DMS53 (cell line): ENCODE measurements around the gene SLC46A3.
"Not testable (repeated sequence)": the region's sequence is repeated elsewhere in the genome, so short reads cannot be mapped to it uniquely, and the experiment has no call there.

Experiments used
- DNase-seq: peaks from one replicate; lab custom pipeline; 2025; lab: John Stamatoyannopoulos, UW

Gene SLC46A3

DNA sequence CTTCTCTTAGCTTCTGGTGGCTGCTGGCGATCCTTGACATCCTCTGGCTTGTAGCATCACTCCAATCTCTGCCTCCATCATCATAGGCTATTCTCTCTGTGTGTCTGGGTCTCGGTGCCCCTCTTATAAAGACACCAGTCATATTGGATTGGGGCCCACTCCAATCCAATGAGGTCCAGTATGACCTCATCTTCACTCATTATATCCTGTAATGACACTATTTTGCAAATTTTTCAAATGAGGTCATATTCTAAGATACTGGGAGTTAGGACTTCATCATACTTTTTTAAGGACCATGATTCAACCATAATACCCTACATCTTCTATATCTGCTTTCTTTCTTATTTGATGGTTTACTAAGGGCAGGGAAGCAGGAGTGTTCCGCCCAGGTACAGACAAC is 12.0 kb upstream of the SLC46A3 start:
- no peak for DNase-seq

DNA sequence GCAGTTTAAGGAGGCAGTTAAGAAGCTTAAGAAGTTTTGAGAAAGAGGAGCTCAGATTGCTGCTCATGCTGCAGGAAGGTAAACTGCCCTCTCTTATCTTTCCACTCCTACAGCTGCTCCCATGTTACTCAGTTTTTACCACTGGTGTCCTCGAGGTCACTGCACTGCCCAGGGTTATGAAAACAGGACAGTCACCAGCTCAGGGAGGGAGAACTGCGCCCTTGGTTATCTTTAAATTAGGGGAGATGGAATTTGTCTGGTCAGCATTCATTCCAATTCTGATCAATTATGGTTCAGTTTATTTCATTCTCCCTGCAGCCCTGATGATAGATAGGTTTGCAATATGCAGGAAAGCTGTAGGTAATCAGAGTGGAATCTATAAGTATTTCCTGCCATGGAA is 10.8 kb upstream of the SLC46A3 start:
- DNase-seq = no peak

DNA sequence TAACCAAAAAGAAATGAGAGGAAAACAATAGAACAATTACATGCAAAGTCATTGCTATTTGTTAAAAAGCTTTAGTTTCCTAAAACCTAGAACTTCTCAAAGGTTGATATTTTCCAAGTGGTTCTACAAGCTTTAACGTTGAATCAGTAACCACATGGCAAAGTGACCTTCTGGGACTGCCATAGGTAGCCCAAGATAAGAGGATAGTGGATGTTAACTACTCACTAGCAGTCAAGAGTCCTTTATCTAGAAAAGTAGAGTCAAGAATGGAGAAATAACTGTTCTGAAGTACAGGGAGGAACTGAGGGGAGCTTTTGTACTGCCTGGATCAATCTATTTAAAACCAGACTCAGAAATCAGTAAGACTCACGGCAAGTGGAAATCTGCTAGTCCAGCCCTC is 9.9 kb upstream of the SLC46A3 start:
- no peak for DNase-seq

DNA sequence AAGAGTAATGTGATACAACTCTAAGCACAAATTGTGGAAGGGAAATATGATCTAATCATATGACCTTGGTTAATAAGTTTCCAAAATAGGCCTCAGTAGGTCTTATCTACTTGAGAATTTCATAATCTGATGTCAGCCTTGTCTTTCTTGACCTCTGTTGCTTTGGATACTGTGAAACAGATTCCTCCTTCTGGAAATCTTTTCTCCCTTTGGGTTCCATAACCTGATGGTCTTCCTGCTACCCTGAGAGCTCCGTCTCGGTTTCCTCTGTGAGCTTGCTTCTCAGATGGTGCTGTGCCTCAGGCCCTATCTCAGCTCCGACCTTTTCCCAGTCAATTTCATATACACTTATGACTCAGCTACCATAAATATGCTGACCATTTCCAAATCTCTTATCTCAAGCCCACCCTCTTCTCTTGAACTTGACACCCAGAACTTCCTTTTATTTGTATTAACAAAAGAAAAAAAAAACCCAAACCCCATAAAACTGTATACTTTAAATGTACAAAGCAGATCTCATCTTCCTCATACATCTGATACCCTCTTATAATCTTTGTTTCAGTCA is 6.4 kb upstream of the SLC46A3 start:
- no peak for DNase-seq

DNA sequence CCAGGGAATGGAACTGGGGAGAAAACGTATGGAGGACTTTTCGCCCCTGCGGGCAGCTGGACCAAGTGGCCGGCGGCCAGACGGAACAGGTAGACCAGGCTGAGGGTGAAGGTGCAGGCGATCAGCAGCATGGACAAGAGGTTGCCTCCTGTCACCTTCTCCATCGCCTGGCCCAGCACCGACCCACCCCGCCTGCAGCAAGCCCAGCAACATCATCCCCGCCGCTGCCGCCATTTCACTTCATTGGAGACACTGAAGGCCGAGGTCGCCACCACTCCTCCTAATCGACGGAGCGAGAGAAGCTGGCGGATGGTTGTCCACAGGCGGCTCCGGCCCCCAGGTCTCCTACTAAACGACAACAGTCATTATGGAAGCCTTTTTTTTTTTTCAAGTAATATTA is 5.0 kb upstream of the SLC46A3 start:
- DNase-seq = no peak

DNA sequence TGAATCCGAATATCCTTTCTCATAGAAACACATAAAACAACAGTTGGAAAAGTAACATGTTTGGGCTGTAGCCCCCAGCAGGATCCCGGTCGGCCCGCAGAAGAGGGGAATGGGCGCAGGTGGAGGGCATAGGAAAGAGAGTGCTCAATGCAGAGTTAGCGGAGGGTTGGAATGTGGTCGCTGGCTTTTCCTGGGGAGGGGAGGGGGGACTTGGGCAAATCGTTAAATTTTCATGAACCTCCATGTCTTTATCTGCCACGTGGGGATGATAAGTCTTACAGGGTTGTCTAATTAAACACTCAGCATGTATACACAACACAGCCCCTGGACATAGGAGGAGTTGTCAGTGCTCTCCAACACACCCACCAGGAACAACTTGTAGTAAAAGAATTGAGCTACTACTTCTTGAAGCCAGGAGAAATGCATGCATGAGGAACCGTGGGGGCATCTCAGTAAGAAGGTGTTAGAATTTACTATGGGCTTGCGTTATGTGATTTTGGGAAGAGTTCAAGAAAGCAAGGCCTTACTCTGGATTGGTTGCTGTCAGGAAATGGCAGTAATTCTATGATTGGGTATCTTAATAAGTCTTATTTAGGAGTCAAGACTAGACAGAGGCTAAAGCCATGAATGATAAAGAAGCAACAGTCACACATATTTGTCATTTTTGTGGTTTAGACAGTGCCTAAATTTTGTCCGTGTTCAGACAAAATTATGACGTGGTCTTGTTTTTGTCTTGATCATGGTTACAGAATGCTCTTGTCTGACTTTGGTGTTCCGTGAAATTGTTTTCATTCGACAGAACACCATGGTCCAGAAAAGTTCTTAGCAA is 671 bp upstream of the SLC46A3 start:
- DNase-seq = no peak

DNA sequence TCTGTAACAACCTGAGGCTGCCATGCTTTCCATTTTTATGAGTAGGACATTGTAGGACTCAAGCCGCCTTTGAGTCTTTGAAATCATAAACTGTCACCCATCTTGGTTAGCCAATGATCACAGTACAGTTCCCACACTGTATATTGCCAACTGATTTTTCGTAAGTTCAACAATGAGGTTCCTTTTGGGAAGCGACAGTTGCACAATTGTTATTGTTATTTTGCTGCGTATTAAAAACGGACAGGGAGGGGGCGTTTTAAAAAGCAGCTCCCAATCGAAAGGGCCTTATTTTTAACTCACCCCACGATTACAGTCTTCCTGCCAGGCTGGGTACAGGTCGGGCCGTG is 601 bp downstream of the SLC46A3 start:
- DNase-seq = no peak

DNA sequence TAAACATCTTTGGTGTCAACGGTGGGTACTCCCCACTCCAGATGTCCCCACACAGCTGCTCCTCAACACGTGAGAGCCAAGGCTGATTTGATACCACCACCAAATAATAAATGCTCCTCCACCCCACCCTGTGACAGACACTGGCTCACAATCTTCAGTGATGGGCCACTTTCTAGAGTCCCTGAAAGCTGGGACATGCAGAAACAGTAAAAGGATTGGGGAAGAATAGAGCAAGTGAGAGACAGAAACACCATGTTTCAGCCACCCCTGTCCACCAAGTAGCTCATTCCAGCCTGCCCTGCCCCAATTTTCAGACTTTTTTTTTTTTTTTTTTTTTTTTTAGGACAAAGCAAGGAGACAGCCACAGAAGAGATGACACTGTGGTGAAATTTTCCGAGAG is 1.6 kb downstream of the SLC46A3 start:
- no peak for DNase-seq

DNA sequence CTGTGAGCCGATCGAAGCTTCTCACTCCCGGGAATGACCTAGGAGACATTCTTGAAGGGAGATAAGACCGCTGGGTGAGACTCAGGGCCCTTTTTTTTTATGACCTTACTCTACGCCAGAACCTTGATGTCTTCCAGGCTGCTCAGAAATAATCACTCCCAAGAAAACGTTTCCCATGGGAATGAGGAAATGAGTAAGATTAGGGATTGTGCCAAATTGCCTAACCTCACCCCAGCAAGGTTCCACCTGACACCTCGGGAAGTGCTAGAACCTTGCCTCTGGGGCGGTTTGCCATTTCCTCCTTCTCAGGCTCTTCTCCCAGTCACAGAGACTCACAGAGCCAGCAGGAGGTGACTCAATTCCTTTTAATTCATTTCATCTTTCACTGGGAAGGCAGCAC is 2.3 kb downstream of the SLC46A3 start:
- DNase-seq = no peak

DNA sequence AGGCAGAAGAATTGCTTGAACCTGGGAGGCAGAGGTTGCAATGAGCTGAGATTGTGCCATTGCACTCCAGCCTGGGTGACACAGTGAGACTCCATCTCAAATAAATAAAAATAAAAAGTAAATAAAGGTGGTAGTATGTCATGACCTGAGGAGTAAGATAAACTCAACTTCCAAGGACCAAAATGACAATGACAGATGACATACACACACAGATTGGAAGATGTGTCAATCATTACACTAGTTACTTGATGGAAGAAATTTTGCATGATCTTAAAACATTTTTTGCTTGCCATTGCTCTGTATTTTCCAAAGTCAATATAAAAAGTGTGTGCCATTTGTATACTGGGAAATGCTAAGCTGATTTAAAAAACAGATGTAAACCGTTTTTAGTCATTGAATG is 4.1 kb downstream of the SLC46A3 start:
- no peak for DNase-seq

DNA sequence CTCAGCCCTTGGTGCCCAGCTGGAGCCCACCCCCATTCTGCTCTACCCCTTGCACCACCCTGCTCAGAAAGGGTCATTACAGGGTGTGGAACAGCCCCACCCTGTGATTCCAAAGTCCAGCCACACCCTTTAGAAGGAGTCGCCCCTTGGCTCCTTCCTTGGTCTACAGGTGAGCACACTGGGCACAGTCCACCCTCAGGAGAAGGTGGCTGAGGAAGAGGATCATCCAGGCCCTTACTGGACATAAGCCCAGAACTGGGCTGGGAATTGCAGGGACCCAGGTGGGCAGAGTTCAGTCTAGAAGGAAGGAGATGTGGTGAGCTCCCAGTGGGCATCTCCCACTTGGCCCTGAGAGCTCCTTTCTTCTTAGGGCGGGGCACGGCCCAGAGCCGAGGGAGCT is 8.6 kb downstream of the SLC46A3 start:
- DNase-seq = no peak

DNA sequence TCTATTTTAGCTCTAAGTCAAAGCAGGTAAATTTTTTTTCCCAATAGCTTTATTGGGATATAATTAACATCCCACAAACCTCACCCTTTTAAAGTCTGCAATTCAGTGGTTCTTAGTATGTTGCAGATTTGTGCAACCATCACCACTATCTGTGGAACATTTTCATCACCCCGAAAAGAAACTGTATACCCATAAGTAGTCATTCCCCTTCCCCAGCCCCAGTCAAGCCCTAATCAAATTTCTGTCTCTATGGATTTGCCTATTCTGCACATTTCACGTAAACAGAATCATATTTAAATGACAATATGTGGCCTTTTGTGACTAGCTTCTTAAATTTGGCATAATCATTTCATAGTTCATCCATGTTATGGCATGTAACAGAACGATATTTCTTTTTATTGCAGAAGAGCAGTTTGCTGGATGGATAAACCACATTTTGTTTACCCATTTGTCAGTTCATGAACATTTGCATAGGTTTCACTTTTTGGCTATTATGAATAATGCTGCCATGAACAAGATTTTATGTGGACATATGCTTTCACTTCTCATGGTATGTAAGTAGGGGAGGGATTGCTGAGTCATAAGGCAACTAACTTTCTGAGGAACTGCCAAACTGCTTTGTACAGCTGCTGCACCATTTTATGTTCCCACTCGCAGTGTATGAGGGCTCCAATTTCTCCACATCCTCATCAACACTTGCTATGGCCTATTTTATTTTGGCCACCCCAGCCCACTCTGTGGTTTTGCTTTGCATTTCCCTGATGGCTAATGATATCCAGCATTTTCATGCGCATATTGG is 10.9 kb downstream of the SLC46A3 start:
- DNase-seq = peak; percentile 18

DNA sequence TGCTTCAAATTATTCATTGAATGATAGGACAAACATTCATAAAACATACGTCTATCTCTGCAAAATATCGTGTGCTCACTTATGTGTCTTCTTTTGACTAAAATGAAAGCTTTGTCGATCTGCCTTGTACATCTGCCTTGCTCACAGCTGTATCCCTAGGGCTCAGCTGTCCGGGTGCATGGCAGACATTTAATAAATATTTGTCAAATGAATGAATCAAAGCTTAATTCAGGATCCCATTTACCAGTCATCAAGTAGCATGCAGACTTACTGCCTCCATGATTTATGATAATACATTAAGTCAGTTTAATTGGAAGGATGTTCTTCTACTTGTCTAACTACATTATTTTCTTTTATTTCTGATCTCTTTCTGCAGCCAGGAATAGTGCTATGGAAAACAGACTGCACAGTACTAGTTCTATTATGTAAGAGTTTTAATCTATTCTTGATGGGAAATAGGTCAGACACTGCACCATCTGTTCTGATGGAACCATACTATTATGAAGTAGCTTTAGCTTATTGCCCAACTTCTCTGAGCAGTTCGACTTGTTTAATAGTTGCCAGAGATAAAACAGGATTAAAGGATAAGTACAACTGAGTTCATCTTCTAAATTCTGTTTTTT is 13.2 kb downstream of the SLC46A3 start:
- DNase-seq = no peak

DNA sequence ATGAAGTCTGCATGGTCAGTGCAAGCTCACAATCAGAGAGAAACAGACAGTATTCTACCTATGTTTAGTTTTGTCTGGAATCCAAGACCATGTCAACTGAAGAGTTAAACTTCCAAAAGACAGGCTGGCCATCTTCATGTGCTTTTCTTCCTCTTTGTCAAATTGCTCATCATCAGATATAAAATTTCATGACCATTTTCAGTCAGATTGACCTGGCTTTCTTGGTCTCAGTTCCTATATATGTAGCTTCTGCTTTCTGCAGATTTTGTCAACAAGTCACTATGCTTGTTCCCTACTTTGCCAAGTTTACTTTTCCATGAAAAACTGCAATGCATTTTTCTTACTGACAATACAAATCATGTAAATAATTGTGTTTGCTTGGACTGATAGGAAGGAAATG is 13.9 kb downstream of the SLC46A3 start:
- DNase-seq = no peak

DNA sequence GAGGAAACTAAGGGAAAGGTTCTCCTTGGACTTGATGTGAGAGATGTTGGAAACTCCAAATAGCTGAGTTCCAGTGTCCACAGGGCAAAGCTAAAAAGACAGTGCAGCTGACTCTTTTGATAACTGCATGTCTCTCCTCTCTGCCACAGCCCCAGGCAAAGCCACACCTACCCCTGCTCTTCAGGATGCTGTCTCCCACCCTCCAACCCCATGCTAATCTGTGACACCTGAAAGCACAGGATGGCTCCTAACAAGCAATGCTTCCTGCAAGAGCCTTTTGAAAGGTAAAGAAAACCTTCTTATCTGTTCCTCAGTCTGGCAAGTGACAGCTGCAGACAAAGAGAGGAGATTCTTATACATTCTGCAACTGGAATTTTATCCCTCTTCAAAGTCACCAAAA is 14.5 kb downstream of the SLC46A3 start:
- no peak for DNase-seq

DNA sequence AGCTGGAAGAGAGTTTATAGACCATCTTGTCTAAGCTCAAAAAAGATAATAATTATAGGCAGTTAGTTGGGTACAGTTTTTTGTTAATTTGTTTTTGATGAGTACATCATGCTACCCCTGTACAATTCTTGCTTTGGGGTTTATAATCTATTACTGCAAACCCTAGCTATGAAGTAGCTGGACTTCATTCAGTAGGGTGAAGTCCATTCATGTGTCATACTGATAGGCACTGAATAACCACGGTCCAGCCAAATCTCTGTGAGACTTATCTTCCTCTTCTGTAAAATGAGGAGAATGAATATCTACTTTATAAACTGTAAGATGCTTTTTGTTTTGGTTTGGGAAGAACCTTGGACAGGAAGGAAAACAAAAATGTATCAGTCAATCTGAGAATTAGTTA is 19.5 kb downstream of the SLC46A3 start:
- DNase-seq = no peak

DNA sequence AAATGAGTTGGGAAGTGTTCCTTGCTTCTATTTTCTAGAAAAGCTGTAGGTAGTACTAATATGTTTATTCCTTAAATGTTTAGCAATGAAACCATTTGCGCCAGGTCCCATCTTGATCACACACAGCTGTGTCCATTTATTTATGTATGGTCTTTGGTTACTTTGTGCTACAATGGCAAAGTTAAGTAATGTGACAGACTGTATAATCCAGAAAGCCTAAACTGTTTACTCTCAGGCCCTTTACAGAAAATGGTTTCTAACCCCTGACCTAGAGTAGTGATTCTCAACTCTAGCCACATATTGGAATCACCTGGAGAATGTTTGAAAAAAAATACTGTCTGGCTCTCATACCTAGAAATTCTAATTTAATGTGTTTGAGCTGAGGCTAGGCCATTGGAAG is 21.3 kb downstream of the SLC46A3 start:
- DNase-seq = no peak

DNA sequence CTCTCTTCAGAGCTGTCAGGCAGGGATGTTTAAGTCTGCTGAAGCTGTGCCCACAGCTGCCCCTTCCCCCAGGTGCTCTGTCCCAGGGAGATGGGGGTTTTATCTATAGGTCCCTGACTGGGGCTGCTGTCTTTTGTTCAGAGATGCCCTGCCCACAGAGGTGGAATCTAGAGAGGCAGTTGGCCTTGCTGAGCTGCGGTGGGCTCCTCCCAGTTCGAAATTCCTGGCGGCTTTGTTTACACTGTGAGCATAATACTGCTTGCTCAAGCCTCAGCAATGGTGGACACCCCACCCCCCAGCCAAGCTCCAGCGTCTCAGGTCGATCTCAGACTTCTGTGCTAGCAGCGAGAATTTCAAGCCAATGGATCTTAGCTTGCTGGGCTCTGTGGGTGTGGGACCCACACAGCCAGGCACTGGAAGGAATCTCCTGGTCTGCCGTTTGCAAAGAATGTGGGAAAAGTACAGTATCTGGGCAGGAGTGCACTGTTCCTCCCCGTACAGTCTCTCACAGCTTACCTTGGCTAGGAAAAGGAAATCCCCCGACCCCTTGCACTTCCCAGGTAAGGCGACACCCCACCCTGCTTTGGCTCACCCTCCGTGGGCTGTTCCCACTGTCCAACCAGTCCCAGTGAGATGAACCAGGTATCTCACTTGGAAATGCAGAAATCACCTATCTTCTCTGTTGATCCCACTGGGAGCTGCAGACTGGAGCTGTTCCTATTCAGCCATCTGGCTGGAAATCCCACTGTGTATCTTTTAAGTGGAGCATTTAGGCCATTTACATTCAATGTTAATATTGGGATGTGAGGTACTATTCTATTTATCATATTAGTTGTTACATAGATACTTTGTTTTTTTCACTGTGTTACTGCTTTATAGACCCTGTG is 24.9 kb downstream of the SLC46A3 start:
- DNase-seq = not testable (repeated sequence)

DNA sequence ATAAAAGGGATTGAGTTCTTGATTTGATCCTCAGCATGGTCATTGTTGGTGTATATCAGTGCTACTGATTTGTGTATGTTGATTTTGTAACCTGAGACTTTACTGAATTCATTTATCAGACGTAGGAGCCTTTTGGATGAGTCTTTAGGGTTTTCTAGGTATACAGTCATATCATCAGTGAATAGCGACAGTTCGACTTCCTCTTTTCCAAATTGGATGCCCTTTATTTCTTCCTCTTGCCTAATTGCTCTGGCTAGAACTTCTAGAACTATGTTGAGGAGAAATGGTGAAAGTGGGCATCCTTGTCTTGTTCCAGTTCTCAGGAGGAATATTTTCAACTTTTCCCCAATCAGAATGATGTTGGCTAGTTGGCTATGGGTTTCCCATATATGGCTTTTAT is 32.9 kb downstream of the SLC46A3 start:
- DNase-seq = peak; percentile 17

DNA sequence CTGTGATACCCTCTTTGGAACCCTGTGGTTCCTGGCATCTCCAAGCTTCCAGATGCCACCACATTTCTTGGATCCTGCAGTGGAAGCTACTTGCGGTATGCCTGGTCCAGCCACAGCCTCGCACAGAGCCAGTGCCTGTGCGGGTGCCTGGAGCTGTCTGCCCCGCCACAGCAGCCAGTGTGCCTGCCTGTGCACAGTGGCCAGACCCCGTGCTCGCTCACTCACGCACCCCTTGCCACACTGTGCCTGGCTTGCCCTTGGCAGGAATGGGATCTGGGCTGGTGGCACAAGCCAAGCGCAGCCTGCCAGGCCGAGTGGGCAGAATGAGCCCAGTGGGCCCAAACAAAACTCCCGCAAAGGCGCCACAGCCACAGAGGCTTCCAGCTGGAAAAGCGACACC is 33.7 kb downstream of the SLC46A3 start:
- no peak for DNase-seq

DNA sequence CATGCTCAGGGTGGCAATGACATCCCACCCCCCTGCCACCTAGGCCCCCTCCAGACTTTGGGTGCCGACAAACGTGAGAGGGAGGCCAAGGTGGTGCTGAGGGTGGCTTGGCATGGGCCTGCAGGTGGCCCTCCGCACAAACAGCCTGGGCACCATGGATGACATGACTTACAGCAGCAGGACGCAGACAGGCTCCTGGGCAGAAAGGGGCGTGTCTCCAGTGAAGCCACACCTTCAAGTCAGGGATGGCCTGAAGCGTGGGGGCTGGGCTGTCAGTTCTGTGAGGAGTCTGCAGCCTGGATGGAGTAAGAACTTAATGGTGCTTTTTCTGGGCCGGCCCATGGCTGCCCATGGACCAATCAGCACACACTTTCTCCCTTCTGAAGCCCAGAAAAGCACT is 34.5 kb downstream of the SLC46A3 start:
- DNase-seq = no peak

DNA sequence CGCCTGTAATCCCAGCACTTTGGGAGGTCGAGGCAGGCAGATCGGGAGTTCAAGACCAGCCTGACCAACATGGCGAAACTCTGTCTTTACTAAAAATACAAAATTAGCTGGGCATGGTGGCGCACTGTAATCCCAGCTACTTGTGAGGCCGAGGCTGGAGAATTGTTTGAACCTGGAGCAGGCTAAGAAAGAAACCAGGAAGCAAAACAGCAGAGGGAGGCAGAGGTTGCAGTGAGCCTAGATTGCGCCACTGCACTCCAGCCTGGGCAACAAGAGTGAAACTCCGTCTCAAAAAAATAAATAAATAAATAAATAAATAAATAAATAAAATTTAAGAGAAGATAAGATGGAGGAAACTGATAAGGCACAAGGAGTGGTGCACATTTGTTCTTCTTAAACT is 35.6 kb downstream of the SLC46A3 start:
- DNase-seq = not testable (repeated sequence)
